ENCODE data around the gene ARHGEF11.

ARHGEF11 gene

DNA sequence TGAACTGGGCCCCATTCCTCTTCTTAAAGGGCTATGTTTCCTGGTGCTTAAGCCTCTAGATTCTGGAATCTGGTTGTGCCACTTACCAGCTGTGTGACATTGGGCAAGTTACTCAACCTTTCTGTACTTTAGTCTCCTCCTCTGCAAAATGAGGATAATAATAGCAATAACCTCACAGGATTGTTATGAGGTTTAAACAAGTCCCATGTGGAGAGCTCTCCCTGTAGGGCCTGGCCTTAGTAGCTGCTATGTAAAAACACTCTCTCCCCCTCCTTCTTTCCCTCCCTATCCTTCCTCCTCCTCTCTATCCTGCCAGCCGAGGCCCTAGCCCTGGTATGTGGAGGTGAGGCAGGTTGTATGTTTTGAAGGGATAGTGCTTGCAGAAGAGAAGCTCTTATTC, 160.2 kb downstream of the ARHGEF11 start:
- DNase-seq, result no peak
- H3K27me3 ChIP-seq (replicated peaks in 2 of 5; ENCODE audit: control insufficient read depth in 4 of 5, insufficient read depth in 5 of 5, low read length in 4 of 5), result peaks cover 0 to 16% (median 12%) of the 10 kb centered on the region in 5 experiments
- H3K36me3 ChIP-seq (ENCODE audit: control insufficient read depth in 4 of 4, insufficient read depth in 4 of 4, low read length in 3 of 4), result no peaks in the 10 kb centered on the region
- no peak overlapping the region for H3K4me3 ChIP-seq (ENCODE audit: control insufficient read depth in 1 of 7, extremely low read depth in 1 of 7, insufficient read depth in 4 of 7, low read depth in 2 of 7, low read length in 6 of 7)
- H3K27ac ChIP-seq (ENCODE audit: insufficient read depth in 1 of 2, low read depth in 1 of 2, low read length in 2 of 2, poor library complexity in 1 of 2, severe bottlenecking in 2 of 2), result no peak overlapping the region
- no CpG with 5 or more reads among the region's 1 CpG for WGBS (ENCODE audit: insufficient coverage)
- ChIA-PET POLR2A (no interaction called here), CTCF (interaction anchor here (0.7 to 12.7 kb wide), 7 partner anchors 26 to 86 kb away, joined by 3 to 201 read pairs (median 5); partner anchors contain the start of gene LRRC71)
- H3K4me1 ChIP-seq (ENCODE audit: control extremely low read depth in 1 of 4, control insufficient read depth in 4 of 4, insufficient read depth in 4 of 4, low read length in 3 of 4), result no peaks in the 10 kb centered on the region
- no peaks in the 10 kb centered on the region for H3K9me3 ChIP-seq (ENCODE audit: control extremely low read depth in 1 of 5, control insufficient read depth in 4 of 5, insufficient read depth in 2 of 5, low read depth in 1 of 5, low read length in 4 of 5)

Measured in common myeloid progenitor, CD34-positive (primary cell).